PFSK-1 (cell line): Measurements from ENCODE around the gene CSF2.

Experiments
- FOXP2 ChIP-seq: optimal IDR thresholded peaks from 2 replicates; pipeline ENCODE3; 2011; ENCODE audit warnings: borderline replicate concordance, control low read depth, inconsistent platforms; ENCODE audit not compliant: insufficient read depth; ENCODE audit errors: extremely low read length, extremely low read depth
- POLR2AphosphoS5 ChIP-seq: IDR thresholded peaks from 2 replicates; pipeline ENCODE4 v1.6.1; 2012; ENCODE audit warnings: low read depth, mild to moderate bottlenecking, control low read depth, low read length, moderate library complexity
- REST ChIP-seq, 2 experiments: IDR thresholded peaks; 2 replicates each; pipeline versions ENCODE4 v1.6.1 to v1.8.0; 2011 to 2012; ENCODE audit warnings: low read depth in 2 of 2, low read length in 2 of 2, control low read depth in 1 of 2, inconsistent platforms in 1 of 2, mild to moderate bottlenecking in 1 of 2, moderate library complexity in 1 of 2; ENCODE audit not compliant: insufficient read depth in 1 of 2
- SIN3A ChIP-seq: IDR thresholded peaks from 2 replicates; pipeline ENCODE4 v1.6.1; 2012; ENCODE audit warnings: mild to moderate bottlenecking, low read length, moderate library complexity, borderline replicate concordance; ENCODE audit not compliant: insufficient read depth
- TAF1 ChIP-seq: IDR thresholded peaks from 2 replicates; pipeline ENCODE4 v1.6.1; 2012; ENCODE audit warnings: low read length, control low read depth, borderline replicate concordance; ENCODE audit not compliant: insufficient read depth

CSF2 gene

GRCh38 chr5:132085686-132086085 is 12.1 kb downstream of the CSF2 start:
- TF ChIP-seq TAF1 (no peak), REST (IDR thresholded peaks at IDR 0.05; ENCODE audit: insufficient read depth in 1 of 2, low read depth in 2 of 2, low read length in 2 of 2) (no peak), FOXP2 (no peak)

- TF ChIP-seq SIN3A (no peak; the same call in 1 of the 2 replicates), FOXP2 (peak; percentile 62), POLR2AphosphoS5 (no peak), TAF1 (peak; percentile 41; the same call in 1 of the 2 replicates), REST (IDR thresholded peaks at IDR 0.05; ENCODE audit: insufficient read depth in 1 of 2, low read depth in 2 of 2, low read length in 2 of 2) (peak in 1 of 2 experiments; percentile 66; a peak in 1 of 4 replicates)
These were observed 12.7 kb downstream of the CSF2 start for GRCh38 chr5:132086277-132086794.

- TF ChIP-seq FOXP2 (no peak), SIN3A (no peak), TAF1 (no peak), REST (IDR thresholded peaks at IDR 0.05; ENCODE audit: insufficient read depth in 1 of 2, low read depth in 2 of 2, low read length in 2 of 2) (no peak), POLR2AphosphoS5 (no peak)
These were observed 13.6 kb downstream of the CSF2 start for GRCh38 chr5:132087176-132087575.

- no peak for TF ChIP-seq TAF1
- TF ChIP-seq POLR2AphosphoS5 = no peak
- no peak for TF ChIP-seq FOXP2
- no peak for TF ChIP-seq REST (IDR thresholded peaks at IDR 0.05; ENCODE audit: insufficient read depth in 1 of 2, low read depth in 2 of 2, low read length in 2 of 2)
- TF ChIP-seq SIN3A = no peak
These were observed 14.1 kb downstream of the CSF2 start for GRCh38 chr5:132087661-132088060.

- TF ChIP-seq POLR2AphosphoS5 (no peak), TAF1 (no peak), REST (IDR thresholded peaks at IDR 0.05; ENCODE audit: insufficient read depth in 1 of 2, low read depth in 2 of 2, low read length in 2 of 2) (no peak), SIN3A (no peak), FOXP2 (no peak)
These were observed 15.8 kb downstream of the CSF2 start for GRCh38 chr5:132089363-132089762.
